NCI-H2107 treated with DMSO at 0.1 percent for 48 hours (cell line): Measurements from ENCODE around the gene FGD3.
"Not testable (repeated sequence)": the region's sequence is repeated elsewhere in the genome, so short reads cannot be mapped to it uniquely, and the experiment has no call there.

Source experiments
- DNase-seq: peaks from one replicate; lab custom pipeline; 2025; ENCODE audit not compliant: unreplicated experiment; lab: John Stamatoyannopoulos, UW

The FGD3 gene, protein sequence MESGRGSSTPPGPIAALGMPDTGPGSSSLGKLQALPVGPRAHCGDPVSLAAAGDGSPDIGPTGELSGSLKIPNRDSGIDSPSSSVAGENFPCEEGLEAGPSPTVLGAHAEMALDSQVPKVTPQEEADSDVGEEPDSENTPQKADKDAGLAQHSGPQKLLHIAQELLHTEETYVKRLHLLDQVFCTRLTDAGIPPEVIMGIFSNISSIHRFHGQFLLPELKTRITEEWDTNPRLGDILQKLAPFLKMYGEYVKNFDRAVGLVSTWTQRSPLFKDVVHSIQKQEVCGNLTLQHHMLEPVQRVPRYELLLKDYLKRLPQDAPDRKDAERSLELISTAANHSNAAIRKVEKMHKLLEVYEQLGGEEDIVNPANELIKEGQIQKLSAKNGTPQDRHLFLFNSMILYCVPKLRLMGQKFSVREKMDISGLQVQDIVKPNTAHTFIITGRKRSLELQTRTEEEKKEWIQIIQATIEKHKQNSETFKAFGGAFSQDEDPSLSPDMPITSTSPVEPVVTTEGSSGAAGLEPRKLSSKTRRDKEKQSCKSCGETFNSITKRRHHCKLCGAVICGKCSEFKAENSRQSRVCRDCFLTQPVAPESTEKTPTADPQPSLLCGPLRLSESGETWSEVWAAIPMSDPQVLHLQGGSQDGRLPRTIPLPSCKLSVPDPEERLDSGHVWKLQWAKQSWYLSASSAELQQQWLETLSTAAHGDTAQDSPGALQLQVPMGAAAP

GRCh38 chr9:92947268-92948037 is at the start of gene FGD3:
Gene FGD3 (plus strand): TSS chr9:92947523. CDS start chr9:92976257, 28,734 bp downstream.
- peak; percentile 72 for DNase-seq

- DNase-seq = not testable (repeated sequence)
These were observed 42.2 kb upstream of the FGD3 start for GRCh38 chr9:92905137-92905536.

DNA sequence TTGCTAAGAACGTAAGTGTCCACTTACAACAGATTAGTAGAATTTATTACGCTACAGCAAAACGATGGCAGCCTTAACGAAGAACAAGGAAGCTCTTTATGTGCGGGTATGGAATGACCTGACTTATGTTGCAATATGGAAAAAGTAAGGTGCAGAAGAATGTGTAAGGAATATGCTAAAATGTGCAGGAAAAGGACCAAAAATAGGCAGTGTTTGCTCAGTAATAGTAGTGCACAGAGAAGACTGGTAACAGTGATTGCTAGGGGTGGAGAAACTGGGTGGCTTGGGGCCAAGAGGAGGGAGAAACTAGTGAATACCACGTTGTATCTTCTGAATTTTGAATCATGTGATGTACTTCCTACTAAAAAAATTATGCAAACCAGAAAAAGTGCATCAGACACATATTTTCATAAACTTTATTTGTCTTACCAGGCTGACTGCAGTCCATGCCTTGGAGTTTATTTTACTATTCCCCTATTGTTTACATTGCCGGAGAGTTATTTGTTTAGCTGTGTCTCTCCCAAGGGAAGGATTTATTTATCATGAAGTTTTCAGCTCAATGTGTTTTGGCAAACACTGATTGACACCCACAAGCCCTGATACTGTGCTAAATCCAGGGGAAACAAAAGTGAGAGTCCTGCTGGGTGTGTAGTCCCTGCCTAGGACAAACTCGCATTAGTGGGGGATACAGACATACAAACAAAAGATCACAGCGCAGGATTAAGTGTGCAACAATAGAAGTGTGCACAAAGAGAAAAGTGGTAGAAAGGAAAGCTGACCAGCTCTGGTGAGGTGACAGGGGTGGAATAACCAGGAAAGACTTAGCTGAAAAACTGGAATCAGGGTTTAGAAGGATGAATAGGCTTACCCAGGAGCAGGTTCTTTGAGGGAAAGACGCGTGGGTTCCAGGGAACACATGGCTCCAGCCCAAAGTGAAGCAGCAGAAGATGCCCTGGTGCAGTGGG is 35.5 kb upstream of the FGD3 start:
- DNase-seq = peak; percentile 42

DNA sequence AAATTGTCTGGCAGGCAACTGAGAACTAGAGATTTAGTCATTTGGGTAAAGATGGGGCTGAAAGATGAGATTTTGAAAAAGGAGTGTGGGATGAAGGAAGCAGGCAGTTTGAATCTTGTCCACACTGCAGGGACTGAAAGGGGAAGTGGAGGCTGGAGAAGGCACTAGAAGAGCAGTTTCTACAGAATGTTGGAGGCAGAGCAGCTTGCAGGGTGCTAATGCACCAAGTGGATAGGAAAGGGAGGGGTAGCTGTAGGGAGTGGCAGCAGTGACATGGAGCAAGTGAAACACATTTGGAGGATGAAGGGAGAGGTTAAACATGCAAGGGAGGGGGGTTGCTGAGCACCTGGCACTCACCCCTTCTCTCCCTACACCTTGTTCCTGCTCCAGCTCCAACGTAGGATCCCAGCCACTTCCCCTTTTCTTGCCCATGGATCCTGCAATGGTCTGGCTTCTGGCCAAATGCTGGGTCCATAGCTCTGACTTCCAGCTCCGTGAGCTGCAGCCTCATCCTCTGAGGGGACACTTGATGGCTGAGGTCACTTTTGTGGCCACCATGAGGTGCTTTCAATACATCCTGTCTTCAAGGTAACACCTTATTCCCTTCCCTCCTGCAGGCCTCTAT is 30.0 kb upstream of the FGD3 start:
- DNase-seq = no peak

DNA sequence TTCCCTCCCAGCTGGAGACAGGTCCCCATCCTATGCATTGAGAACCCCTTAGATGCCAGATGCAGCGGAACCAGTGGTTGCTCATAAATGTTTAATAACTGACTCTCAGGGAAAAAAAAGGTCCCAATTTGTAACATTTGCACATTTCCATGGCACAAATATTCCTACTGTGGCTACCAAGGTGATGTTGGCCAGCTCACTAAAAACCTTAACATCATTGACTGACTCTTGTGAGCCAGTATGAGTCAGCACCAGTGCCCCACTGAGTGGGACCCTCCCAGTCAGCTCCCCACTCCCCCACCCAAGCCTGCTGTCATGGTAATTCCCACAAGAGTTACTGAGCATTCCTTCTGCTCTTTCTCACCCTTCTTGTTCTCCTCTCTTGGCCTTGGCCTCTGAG is 26.9 kb upstream of the FGD3 start:
- no peak for DNase-seq

- no peak for DNase-seq
These were observed 15.7 kb upstream of the FGD3 start for GRCh38 chr9:92931606-92932005.

GRCh38 chr9:92934321-92934720 is 13.0 kb upstream of the FGD3 start:
- DNase-seq = no peak

- DNase-seq = no peak
These were observed 9.3 kb upstream of the FGD3 start for GRCh38 chr9:92938025-92938424.

- DNase-seq = no peak
These were observed 5.5 kb upstream of the FGD3 start for GRCh38 chr9:92941861-92942260.

DNA sequence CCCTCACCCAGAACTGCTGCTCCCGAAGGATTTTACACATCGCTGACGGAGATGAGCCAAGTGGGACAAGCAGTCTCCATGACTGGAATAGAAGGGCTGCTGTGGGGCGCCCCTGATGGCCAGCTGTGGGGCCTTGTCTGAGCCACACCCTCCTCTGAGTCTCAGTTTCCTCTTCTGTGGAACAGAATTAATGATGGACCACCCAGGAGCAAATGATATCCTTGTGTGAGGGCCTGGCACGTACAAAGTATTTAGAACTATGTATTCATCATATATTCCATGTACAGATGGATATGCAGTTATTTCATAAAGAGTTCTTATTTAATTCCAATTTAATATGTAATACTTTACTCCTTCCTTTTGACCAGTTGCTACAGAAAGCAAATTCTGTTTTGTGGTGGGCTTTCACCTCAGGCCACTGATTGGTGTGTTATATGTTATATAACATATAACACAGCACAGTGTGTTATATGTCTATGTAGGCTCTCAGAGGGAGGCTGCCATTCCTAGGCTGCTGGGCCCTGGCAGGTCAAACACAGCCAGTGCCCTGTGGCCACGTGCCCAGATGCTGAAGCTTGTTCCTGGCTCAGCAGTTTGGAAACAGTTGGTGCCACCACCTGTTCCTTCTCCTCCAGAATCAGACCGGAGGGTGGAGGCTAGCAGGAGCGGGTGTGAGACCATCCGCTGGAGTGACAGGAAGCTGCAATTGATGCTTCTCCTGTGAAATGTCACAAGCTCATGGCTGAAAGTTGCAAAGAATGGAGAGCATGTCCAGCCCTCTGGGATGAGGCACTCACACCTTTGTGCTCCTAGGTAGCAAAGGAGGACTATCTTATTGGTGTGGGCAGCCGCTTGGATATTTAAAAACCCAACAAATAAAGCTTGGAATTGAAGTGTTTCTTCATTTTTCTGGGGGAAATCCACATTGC is 4.4 kb upstream of the FGD3 start:
- DNase-seq = no peak

GRCh38 chr9:92944921-92945320 is 2.4 kb upstream of the FGD3 start:
- DNase-seq = no peak

DNA sequence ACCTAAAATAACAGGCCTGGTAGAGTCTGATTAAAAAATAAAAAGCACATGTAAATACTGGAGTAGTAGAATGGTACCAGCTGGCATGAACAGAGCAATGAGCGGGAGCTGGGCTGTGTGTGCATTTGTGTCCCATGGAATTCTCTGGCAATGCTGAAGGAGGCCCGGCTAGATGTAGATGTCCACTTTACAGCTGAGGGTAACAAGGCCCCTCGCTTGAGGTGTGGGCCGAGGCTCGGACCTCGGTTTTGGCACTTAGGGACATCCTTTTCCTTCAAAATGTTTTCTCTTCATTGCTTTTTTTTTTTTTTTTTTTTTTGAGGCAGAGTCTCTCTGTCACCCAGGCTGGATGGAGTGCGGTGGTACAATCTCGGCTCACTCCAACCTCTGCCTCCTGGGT is 1.5 kb upstream of the FGD3 start:
- no peak for DNase-seq

GRCh38 chr9:92948038-92948534 is 763 bp downstream of the FGD3 start:
- DNase-seq = no peak

DNA sequence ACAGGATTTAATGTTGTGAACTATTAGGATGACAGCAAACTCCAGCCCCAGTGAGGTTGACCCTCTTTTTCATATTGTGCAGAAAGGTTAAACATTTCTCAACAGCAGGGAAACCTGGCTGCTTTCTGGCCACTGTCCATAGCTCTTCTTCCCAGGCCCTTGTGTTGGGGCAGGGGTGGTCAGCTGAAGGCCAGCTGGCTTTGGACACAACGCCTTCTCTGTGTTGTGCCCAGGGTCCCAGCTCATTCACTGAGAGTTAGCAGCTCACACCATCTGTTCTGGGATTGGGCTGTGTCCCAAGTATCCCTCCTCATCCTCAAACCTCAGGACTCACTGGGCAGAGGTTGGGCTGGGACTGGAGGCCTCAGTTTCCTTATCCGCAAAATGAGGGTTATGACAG is 1.3 kb downstream of the FGD3 start:
- DNase-seq = no peak

DNA sequence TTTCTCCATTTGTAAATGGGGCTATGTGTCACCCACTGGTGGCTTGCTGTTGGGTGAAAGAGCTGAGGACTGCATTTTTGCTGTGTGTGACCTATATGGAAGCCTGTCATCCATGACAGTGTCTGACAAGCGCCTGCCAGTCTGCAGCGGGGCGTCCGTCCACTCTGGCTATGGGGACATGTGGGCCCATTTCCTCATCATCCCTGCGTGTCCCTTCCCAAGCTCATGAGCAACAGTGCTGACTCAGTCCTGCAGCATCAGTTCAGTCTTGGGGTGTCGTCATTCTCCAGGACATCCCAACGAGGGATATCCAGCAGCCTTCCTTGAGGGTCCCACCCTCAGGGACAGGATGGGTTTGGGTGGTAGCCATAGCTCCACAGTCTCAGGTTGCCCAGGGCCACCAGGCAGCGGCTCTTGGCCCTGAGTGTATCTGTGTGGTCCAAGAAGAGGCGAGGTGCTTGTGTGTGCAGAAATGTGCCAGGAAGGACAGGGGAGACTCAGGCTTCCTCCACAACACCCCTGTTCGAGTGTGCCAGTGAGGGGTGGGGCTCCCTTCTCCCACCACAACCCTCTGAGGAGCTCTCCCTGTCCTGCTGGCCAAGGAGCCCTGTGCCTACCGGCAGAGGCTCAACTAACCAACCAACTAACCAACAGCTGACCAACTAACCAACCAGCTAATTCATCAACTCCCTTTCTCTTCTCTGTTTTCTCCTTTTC is 2.1 kb downstream of the FGD3 start:
- DNase-seq = no peak

- no peak for DNase-seq
These were observed 3.1 kb downstream of the FGD3 start for GRCh38 chr9:92950359-92950955.

- DNase-seq = peak; percentile 96
These were observed 5.7 kb downstream of the FGD3 start for GRCh38 chr9:92952906-92953610.
